ENCODE measurements around the gene RAPGEF5.

Gene RAPGEF5

GRCh38 chr7:22385326-22385725 is 28.4 kb upstream of the RAPGEF5 start:
- no peak overlapping the region for H3K27ac ChIP-seq (ENCODE audit: low read length)
- H3K36me3 ChIP-seq (replicated peaks; ENCODE audit: insufficient read depth, low read length) = no peaks in the 10 kb centered on the region
- no peak overlapping the region for H2AFZ ChIP-seq (ENCODE audit: low read length)
- no peaks in the 10 kb centered on the region for H3K4me1 ChIP-seq (ENCODE audit: low read length)
- H3K4me3 ChIP-seq (ENCODE audit: low read length) = no peak overlapping the region
- TF ChIP-seq EZH2phosphoT487 (IDR thresholded peaks at IDR 0.05; ENCODE audit: low read length) = no peak
- no peak for TF ChIP-seq CTCF (IDR thresholded peaks at IDR 0.05; ENCODE audit: low read length)
- no peak for TF ChIP-seq EZH2 (optimal IDR thresholded peaks at IDR 0.05; ENCODE audit: low read depth, low read length)
- no peaks in the 10 kb centered on the region for H4K20me1 ChIP-seq (ENCODE audit: insufficient read depth, low read length)
- H3F3A ChIP-seq (ENCODE audit: insufficient read depth, low read length) = no peaks in the 10 kb centered on the region
- H3K27me3 ChIP-seq (replicated peaks; ENCODE audit: insufficient read depth, low read length) = no peaks in the 10 kb centered on the region
- H3K9ac ChIP-seq (ENCODE audit: low read length) = no peak overlapping the region
- no peaks in the 10 kb centered on the region for H3K79me2 ChIP-seq (ENCODE audit: low read length)
- DNase-seq = no peak
- H3K4me2 ChIP-seq (ENCODE audit: low read depth, low read length) = no peak overlapping the region
- no peaks in the 10 kb centered on the region for H3K9me2 ChIP-seq (replicated peaks; ENCODE audit: insufficient read depth, low read length)
- H3K9me3 ChIP-seq (replicated peaks; ENCODE audit: insufficient read depth, low read length) = no peaks in the 10 kb centered on the region

- TF ChIP-seq EZH2 (optimal IDR thresholded peaks at IDR 0.05; ENCODE audit: low read depth, low read length) (no peak), EZH2phosphoT487 (IDR thresholded peaks at IDR 0.05; ENCODE audit: low read length) (no peak), CTCF (IDR thresholded peaks at IDR 0.05; ENCODE audit: low read length) (no peak)
- Histone ChIP-seq H3F3A (ENCODE audit: insufficient read depth, low read length) (no peaks in the 10 kb centered on the region), H3K4me3 (ENCODE audit: low read length) (no peak overlapping the region), H3K9me3 (replicated peaks; ENCODE audit: insufficient read depth, low read length) (no peaks in the 10 kb centered on the region), H3K27ac (ENCODE audit: low read length) (no peak overlapping the region), H2AFZ (ENCODE audit: low read length) (no peak overlapping the region), H4K20me1 (ENCODE audit: insufficient read depth, low read length) (no peaks in the 10 kb centered on the region), H3K9me2 (replicated peaks; ENCODE audit: insufficient read depth, low read length) (no peaks in the 10 kb centered on the region), H3K4me1 (ENCODE audit: low read length) (no peaks in the 10 kb centered on the region), H3K36me3 (replicated peaks; ENCODE audit: insufficient read depth, low read length) (no peaks in the 10 kb centered on the region), H3K9ac (ENCODE audit: low read length) (no peak overlapping the region), H3K27me3 (replicated peaks; ENCODE audit: insufficient read depth, low read length) (no peaks in the 10 kb centered on the region), H3K79me2 (ENCODE audit: low read length) (no peaks in the 10 kb centered on the region), H3K4me2 (ENCODE audit: low read depth, low read length) (no peak overlapping the region)
- no peak for DNase-seq
These were observed 23.4 kb upstream of the RAPGEF5 start for GRCh38 chr7:22380333-22380732.

- H4K20me1 ChIP-seq (ENCODE audit: insufficient read depth, low read length) = no peaks in the 10 kb centered on the region
- H3K9me2 ChIP-seq (replicated peaks; ENCODE audit: insufficient read depth, low read length) = no peaks in the 10 kb centered on the region
- no peaks in the 10 kb centered on the region for H3K79me2 ChIP-seq (ENCODE audit: low read length)
- TF ChIP-seq CTCF (IDR thresholded peaks at IDR 0.05; ENCODE audit: low read length) = no peak
- TF ChIP-seq EZH2phosphoT487 (IDR thresholded peaks at IDR 0.05; ENCODE audit: low read length) = no peak
- TF ChIP-seq EZH2 (optimal IDR thresholded peaks at IDR 0.05; ENCODE audit: low read depth, low read length) = no peak
- H3K4me3 ChIP-seq (ENCODE audit: low read length) = no peak overlapping the region
- no peak for DNase-seq
- H3K9ac ChIP-seq (ENCODE audit: low read length) = no peak overlapping the region
- H3K36me3 ChIP-seq (replicated peaks; ENCODE audit: insufficient read depth, low read length) = no peaks in the 10 kb centered on the region
- H3K27me3 ChIP-seq (replicated peaks; ENCODE audit: insufficient read depth, low read length) = no peaks in the 10 kb centered on the region
- H3F3A ChIP-seq (ENCODE audit: insufficient read depth, low read length) = no peaks in the 10 kb centered on the region
- no peak overlapping the region for H3K27ac ChIP-seq (ENCODE audit: low read length)
- H3K9me3 ChIP-seq (replicated peaks; ENCODE audit: insufficient read depth, low read length) = no peaks in the 10 kb centered on the region
- no peaks in the 10 kb centered on the region for H3K4me1 ChIP-seq (ENCODE audit: low read length)
- no peak overlapping the region for H3K4me2 ChIP-seq (ENCODE audit: low read depth, low read length)
- H2AFZ ChIP-seq (ENCODE audit: low read length) = no peak overlapping the region
These were observed 21.4 kb upstream of the RAPGEF5 start for GRCh38 chr7:22378199-22378980.
